ENCODE results near the gene ZP1.

Gene ZP1

DNA sequence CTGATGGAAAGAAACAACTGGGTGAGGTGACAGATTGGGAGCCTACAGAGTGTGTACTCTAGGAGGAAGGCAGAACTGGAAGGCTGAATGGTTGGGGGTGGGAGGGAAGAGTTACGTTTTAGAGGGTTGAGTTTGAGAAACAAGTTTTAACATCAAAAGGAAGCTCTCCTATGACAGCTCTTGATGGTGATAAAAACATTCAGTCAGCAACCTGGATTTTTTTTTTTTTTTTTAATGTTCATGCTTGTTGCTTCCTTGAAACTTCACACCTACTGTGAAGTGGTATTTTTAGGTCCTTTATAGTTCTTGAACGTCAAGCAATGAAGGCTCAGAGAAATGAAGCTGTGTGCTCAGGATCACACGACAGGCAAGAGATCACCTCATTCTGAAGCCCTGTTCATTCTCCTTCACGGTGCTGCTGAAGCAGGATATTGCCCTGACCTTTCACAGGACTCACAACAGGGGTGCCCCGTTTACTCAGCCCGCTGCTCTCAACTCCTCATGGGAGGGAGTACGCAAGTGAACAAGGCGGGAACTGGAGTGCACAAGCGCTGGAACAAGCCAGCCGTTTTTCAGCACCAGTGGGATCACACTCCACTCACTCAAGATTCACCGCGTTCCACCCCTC lies 45.0 kb downstream of the ZP1 start:
- no peak for DNase-seq (ENCODE audit: low spot score)
- Mint-ChIP-seq H3K27me3 (ENCODE audit: low read depth) (peaks cover 15% of the 10 kb centered on the region), H3K4me3 (peak overlapping the region; percentile 47), H3K9me3 (no peaks in the 10 kb centered on the region), H3K27ac (peak overlapping the region; percentile 15), H3K36me3 (ENCODE audit: low read depth) (peaks cover 9% of the 10 kb centered on the region), H3K4me1 (ENCODE audit: low read depth) (peaks cover 34% of the 10 kb centered on the region)

GRCh38 chr11:60912851-60913528 lies 45.6 kb downstream of the ZP1 start:
- peak overlapping the region; percentile 92 for H3K4me3 Mint-ChIP-seq
- peaks cover 9% of the 10 kb centered on the region for H3K36me3 Mint-ChIP-seq (ENCODE audit: low read depth)
- peak overlapping the region; percentile 8 for H3K27ac Mint-ChIP-seq
- peaks cover 15% of the 10 kb centered on the region for H3K27me3 Mint-ChIP-seq (ENCODE audit: low read depth)
- no peaks in the 10 kb centered on the region for H3K9me3 Mint-ChIP-seq
- peaks cover 31% of the 10 kb centered on the region for H3K4me1 Mint-ChIP-seq (ENCODE audit: low read depth)
- DNase-seq (ENCODE audit: low spot score), result no peak

DNA sequence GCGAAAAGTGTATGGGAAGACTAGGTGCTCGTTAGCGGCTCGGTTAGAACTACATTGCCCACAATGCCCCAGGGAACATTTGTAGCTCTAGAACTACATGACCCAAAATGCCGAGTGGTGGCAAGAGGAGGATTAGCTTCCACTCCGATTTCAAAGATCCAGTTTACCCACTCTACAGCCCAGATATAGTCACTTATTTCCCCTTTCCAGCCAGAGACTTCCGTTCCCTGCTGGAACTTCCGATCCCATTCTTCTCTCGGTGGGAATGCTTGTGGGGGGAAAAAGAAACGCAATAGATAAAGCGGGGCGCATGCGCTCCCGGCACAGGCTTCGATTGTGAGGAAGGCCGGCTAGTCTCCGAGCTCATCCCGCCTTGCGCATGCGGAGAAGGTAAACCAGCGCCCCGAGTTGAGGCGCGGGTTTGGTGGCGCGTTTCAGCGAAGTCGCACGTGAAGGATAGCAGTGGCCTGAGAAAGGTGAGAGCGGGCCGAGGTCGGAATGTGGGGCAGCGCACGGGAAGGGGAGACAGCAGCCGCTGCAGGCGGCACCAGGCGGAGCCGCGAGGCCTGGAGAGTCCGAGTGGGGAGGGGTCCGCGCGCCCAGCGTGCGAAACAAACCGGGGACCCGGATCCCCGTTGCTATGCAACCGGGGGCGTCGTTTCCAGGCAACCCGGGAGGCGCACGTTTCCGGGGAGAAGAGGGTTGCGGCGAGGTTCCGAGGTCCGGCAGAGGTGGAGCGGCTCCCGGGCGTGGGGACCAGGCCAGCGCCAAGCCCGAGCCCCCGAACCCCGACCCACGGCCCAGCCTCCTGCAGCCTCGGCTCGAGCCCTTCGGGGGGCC lies 46.7 kb downstream of the ZP1 start, which contains the start of gene TMEM109:
TMEM109 (plus strand) TSS at position 366 of the 840 bp plus-strand sequence. CDS start 5,536 bp downstream, outside the sequence.
- Mint-ChIP-seq H3K4me1 (ENCODE audit: low read depth) (peaks cover 32% of the 10 kb centered on the region), H3K9me3 (no peaks in the 10 kb centered on the region), H3K36me3 (ENCODE audit: low read depth) (peaks cover 9% of the 10 kb centered on the region), H3K27ac (peak within 1 kb of the TSS; percentile 96), H3K4me3 (peak within 1 kb of the TSS; percentile 92), H3K27me3 (ENCODE audit: low read depth) (peaks cover 7% of the 10 kb centered on the region)
- peak; percentile 88 for DNase-seq (ENCODE audit: low spot score)

- peak overlapping the region; percentile 92 for H3K4me3 Mint-ChIP-seq
- peaks cover 2% of the 10 kb centered on the region for H3K27me3 Mint-ChIP-seq (ENCODE audit: low read depth)
- peak overlapping the region; percentile 83 for H3K27ac Mint-ChIP-seq
- peaks cover 30% of the 10 kb centered on the region for H3K4me1 Mint-ChIP-seq (ENCODE audit: low read depth)
- no peaks in the 10 kb centered on the region for H3K9me3 Mint-ChIP-seq
- H3K36me3 Mint-ChIP-seq (ENCODE audit: low read depth), result peaks cover 9% of the 10 kb centered on the region
- no peak for DNase-seq (ENCODE audit: low spot score)
These were observed 47.4 kb downstream of the ZP1 start for GRCh38 chr11:60914633-60915247.

- Mint-ChIP-seq H3K4me1 (ENCODE audit: low read depth) (peaks cover 30% of the 10 kb centered on the region), H3K9me3 (no peaks in the 10 kb centered on the region), H3K27ac (peak overlapping the region; percentile 83), H3K27me3 (ENCODE audit: low read depth) (no peaks in the 10 kb centered on the region), H3K4me3 (peak overlapping the region; percentile 92), H3K36me3 (ENCODE audit: low read depth) (peaks cover 11% of the 10 kb centered on the region)
- DNase-seq (ENCODE audit: low spot score), result peak; percentile 78
These were observed 48.0 kb downstream of the ZP1 start for GRCh38 chr11:60915248-60915914.

- Mint-ChIP-seq H3K4me1 (ENCODE audit: low read depth) (peaks cover 30% of the 10 kb centered on the region), H3K9me3 (no peaks in the 10 kb centered on the region), H3K4me3 (peak overlapping the region; percentile 33), H3K27me3 (ENCODE audit: low read depth) (no peaks in the 10 kb centered on the region), H3K27ac (no peak overlapping the region), H3K36me3 (ENCODE audit: low read depth) (peaks cover 17% of the 10 kb centered on the region)
- DNase-seq (ENCODE audit: low spot score), result no peak
These were observed 49.4 kb downstream of the ZP1 start for GRCh38 chr11:60916669-60917206.

GRCh38 chr11:60917267-60917666 lies 49.9 kb downstream of the ZP1 start:
- no peak overlapping the region for H3K27ac Mint-ChIP-seq
- H3K9me3 Mint-ChIP-seq, result no peaks in the 10 kb centered on the region
- H3K4me3 Mint-ChIP-seq, result peak overlapping the region; percentile 33
- H3K27me3 Mint-ChIP-seq (ENCODE audit: low read depth), result no peaks in the 10 kb centered on the region
- DNase-seq (ENCODE audit: low spot score), result no peak
- H3K4me1 Mint-ChIP-seq (ENCODE audit: low read depth), result peaks cover 26% of the 10 kb centered on the region
- peaks cover 20% of the 10 kb centered on the region for H3K36me3 Mint-ChIP-seq (ENCODE audit: low read depth)

DNA sequence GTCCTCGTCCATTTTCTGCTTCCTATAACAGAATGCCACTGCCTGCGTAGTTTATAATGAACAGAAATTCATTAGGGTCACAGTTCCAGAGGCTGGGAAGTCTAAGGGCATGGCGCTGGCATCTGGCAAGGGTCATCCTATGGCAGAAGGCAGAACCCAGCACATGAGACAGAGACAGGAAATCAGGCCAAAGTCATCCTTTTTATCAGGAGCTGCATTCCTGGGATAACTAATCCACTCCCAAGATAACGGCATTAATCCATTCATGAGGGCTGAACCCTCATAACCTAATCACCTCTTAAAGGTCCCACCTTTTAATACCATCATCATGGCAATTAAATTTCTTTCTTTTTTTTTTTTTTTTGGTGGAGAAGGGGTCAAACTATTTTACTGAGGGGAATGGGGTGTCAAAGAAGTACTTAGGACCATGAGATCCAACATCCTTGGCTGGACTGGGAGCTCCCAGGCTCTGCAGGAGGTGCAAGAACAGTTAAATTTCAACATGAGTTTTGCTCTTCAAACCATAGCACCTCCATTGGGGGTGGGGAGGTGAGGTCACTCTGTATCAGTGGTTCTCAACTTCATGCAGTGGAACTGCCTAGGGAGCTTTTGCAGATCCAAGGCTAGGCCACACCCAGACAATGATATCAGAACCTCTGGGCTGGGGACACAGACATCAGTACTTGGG lies 51.1 kb downstream of the ZP1 start:
- Mint-ChIP-seq H3K27ac (no peak overlapping the region), H3K4me1 (ENCODE audit: low read depth) (peaks cover 26% of the 10 kb centered on the region), H3K9me3 (no peaks in the 10 kb centered on the region), H3K4me3 (no peak overlapping the region), H3K36me3 (ENCODE audit: low read depth) (peaks cover 26% of the 10 kb centered on the region), H3K27me3 (ENCODE audit: low read depth) (peaks cover 2% of the 10 kb centered on the region)
- no peak for DNase-seq (ENCODE audit: low spot score)

DNA sequence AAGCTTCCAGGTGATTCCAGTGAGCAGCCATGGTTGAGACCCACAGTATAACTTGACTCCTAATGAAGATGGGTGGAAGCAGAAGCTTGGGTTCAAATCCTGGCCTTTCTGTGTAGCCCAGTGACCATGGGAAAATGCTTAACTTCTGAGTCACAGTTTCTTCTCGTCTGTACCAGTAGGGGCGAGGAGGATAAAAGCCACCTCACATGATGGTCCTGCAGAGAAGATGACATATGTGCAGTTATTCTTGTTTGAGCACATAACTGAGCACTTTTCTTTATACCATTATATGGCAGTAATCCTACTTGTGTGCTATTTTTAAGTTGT lies 51.6 kb downstream of the ZP1 start:
- H3K4me1 Mint-ChIP-seq (ENCODE audit: low read depth), result peaks cover 23% of the 10 kb centered on the region
- DNase-seq (ENCODE audit: low spot score), result no peak

GRCh38 chr11:60919320-60919719 lies 52.0 kb downstream of the ZP1 start:
- H3K4me1 Mint-ChIP-seq (ENCODE audit: low read depth), result peaks cover 23% of the 10 kb centered on the region
- H3K9me3 Mint-ChIP-seq, result no peaks in the 10 kb centered on the region
- peaks cover 31% of the 10 kb centered on the region for H3K36me3 Mint-ChIP-seq (ENCODE audit: low read depth)
- no peak overlapping the region for H3K27ac Mint-ChIP-seq
- no peak overlapping the region for H3K4me3 Mint-ChIP-seq
- DNase-seq (ENCODE audit: low spot score), result no peak
- peaks cover 2% of the 10 kb centered on the region for H3K27me3 Mint-ChIP-seq (ENCODE audit: low read depth)

More for the DNA sequence above, 51.6 kb downstream of the ZP1 start:
- Mint-ChIP-seq H3K27me3 (ENCODE audit: low read depth) (peaks cover 2% of the 10 kb centered on the region), H3K27ac (no peak overlapping the region), H3K36me3 (ENCODE audit: low read depth) (peaks cover 28% of the 10 kb centered on the region), H3K9me3 (no peaks in the 10 kb centered on the region), H3K4me3 (no peak overlapping the region)

DNA sequence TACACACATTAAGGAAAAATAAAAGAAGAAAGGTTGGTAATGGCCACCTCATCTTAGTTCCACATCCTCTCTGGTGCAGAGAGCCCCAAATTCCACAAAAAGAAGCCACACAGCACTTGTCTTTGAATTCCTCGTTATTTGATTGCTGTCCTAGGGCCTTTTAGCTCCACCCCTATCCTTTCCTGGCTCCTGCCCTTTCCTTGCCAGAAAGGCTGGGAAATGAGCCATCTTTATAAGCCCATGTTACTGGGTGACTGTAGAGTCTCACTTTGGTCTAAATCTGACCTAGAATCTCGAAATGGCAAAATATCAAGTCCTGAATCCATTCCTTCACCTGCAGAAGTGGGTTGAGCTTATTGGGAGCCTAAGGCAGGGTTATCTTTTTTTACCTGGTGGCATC lies 52.6 kb downstream of the ZP1 start:
- H3K4me1 Mint-ChIP-seq (ENCODE audit: low read depth), result peaks cover 21% of the 10 kb centered on the region
- no peak overlapping the region for H3K4me3 Mint-ChIP-seq
- H3K9me3 Mint-ChIP-seq, result no peaks in the 10 kb centered on the region
- DNase-seq (ENCODE audit: low spot score), result no peak
- H3K27ac Mint-ChIP-seq, result no peak overlapping the region
- peaks cover 3% of the 10 kb centered on the region for H3K27me3 Mint-ChIP-seq (ENCODE audit: low read depth)
- peaks cover 31% of the 10 kb centered on the region for H3K36me3 Mint-ChIP-seq (ENCODE audit: low read depth)

- Mint-ChIP-seq H3K4me1 (ENCODE audit: low read depth) (peaks cover 14% of the 10 kb centered on the region), H3K4me3 (no peak overlapping the region), H3K36me3 (ENCODE audit: low read depth) (peaks cover 25% of the 10 kb centered on the region), H3K27me3 (ENCODE audit: low read depth) (peaks cover 15% of the 10 kb centered on the region), H3K9me3 (no peaks in the 10 kb centered on the region), H3K27ac (no peak overlapping the region)
- no peak for DNase-seq (ENCODE audit: low spot score)
These were observed 53.9 kb downstream of the ZP1 start for GRCh38 chr11:60921259-60921658.
